VCaP (cell line): ENCODE data around the gene HCK.

ENCODE experiments used
- H3K27ac ChIP-seq: fragments of 450-650 bp; 2 replicates; pipeline ENCODE4 v1.5.1; 2017
- TF ChIP-seq, protein P1 (sequence below): fragments of 450-650 bp; conservative IDR thresholded peaks from 2 replicates; pipeline ENCODE4 v1.5.1; 2017; ENCODE audit warnings: mild to moderate bottlenecking, moderate library complexity

HCK gene

DNA sequence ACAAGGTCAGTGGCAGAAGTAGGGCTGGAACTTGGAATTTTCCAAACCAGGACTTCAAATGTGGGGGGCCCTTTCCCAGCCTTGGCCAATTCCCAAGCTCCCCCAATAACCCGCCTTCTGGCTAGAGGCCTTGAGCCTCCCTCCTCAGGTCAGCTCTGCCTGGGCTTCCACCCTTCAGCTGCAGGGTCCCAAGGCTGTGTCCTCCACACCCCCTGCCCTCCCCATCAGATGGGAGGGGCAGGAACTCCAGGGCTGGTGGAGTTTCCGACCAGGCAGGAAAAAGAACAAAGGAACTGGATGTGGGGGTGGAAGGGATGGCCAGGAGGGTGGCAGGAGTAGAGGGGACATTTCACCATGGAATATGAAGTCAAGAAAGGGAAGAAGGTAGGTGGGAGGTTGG, 41.9 kb upstream of the HCK start, which contains the start of gene CCM2L:
Gene CCM2L, plus strand, starts transcription at position 338 of the 400 bp plus-strand sequence. Its CDS starts 17 bp downstream, at position 355.
- no peak within 1 kb of the TSS for H3K27ac ChIP-seq
- TF ChIP-seq, protein P1, sequence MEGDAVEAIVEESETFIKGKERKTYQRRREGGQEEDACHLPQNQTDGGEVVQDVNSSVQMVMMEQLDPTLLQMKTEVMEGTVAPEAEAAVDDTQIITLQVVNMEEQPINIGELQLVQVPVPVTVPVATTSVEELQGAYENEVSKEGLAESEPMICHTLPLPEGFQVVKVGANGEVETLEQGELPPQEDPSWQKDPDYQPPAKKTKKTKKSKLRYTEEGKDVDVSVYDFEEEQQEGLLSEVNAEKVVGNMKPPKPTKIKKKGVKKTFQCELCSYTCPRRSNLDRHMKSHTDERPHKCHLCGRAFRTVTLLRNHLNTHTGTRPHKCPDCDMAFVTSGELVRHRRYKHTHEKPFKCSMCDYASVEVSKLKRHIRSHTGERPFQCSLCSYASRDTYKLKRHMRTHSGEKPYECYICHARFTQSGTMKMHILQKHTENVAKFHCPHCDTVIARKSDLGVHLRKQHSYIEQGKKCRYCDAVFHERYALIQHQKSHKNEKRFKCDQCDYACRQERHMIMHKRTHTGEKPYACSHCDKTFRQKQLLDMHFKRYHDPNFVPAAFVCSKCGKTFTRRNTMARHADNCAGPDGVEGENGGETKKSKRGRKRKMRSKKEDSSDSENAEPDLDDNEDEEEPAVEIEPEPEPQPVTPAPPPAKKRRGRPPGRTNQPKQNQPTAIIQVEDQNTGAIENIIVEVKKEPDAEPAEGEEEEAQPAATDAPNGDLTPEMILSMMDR = no peak

DNA sequence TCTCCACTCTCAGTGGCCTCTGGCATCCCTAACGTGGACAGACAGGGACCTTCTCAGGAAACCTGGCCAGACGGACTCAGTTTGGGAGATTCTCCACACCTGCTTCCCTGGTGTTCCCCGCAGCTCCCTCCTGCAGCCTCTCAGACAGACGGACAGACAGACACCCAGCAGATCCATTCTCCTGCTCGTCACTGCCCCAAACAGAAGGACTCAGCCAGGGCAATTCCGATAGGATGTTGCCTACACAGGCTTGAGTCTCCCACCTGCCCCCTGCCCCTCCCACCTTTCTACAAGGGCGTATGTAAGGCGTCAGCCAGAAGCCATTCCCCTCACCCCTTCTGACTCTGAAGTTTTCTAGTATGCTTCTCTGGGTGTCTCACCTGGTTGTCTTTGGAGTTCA, 41.4 kb upstream of the HCK start:
- TF ChIP-seq, protein P1 = no peak
- H3K27ac ChIP-seq = no peak overlapping the region

GRCh38 chr20:32012159-32012688, 39.8 kb upstream of the HCK start:
- TF ChIP-seq, protein P1 = no peak
- H3K27ac ChIP-seq = no peak overlapping the region

- TF ChIP-seq, protein P1 = no peak
- no peak overlapping the region for H3K27ac ChIP-seq
These were observed 38.7 kb upstream of the HCK start for GRCh38 chr20:32013326-32013725.

GRCh38 chr20:32017711-32018251, 34.3 kb upstream of the HCK start:
- TF ChIP-seq, protein P1 = peak; percentile 64

DNA sequence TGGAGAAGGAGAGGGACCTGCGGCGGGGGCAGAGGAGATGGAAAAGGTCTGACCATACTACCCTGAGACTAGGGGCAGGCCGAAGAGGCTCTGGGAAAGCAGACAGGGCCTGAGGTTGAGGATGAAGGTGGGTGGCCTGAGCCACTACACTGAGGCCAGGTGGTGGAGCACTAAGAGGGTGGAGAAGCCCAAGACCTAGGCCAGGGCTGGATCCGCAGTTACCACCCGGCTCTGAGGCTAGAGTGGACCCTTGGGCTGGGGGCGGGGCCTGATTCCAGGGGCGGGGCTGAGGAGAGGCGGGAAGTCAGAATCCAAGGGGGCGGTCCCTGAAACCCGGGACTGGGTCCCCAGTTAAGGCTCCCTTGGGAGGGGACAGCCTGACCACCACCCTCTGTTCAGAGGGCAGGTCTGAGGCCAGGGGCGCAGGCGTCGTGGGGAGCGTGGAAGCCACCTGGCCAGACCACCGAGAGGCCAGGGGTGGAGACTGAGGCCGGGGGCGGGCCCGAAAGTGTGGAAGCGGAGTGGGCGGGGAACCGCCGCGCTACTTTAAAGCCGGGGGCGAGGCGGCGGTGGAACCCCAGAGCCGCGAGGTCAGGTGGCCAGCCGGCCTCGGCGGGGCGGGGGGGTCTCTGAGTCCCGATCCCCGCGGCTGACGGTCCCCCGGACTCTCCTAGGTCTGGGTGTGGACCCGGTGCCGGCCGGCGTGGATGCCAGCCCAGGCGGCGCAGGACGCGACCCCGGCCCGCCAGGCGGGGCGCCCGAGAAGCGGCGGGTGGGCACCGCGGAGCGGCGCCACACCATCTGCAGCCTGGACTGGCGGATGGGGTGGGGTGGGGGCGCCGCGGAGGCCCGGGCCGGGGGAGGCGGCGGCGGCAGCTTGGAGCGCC, 33.5 kb upstream of the HCK start:
- TF ChIP-seq, protein P1 = no peak
- H3K27ac ChIP-seq = peak overlapping the region; percentile 51

More at GRCh38 chr20:32017711-32018251, 34.3 kb upstream of the HCK start:
- peak overlapping the region; percentile 39; the same call in 1 of the 2 replicates for H3K27ac ChIP-seq

GRCh38 chr20:32019156-32019510, 32.9 kb upstream of the HCK start:
- TF ChIP-seq, protein P1 = peak; percentile 63
- H3K27ac ChIP-seq = peak overlapping the region; percentile 51
